ENCODE measurements around the gene KMT2B.
A peak's percentile ranks its signal among the peaks of the same experiment; 100 is the strongest.

KMT2B gene

GRCh38 chr19:35773020-35773806 lies 55.4 kb downstream of the KMT2B start:
- Histone ChIP-seq H3K36me3 (replicated peaks) (peaks cover under 1% of the 10 kb centered on the region; the same call in 1 of the 2 replicates), H3K27me3 (ENCODE audit: low read depth) (no peaks in the 10 kb centered on the region), H3K9me3 (no peaks in the 10 kb centered on the region), H3K4me1 (peaks cover 9% of the 10 kb centered on the region; the same call in 1 of the 2 replicates), H3K4me3 (no peak overlapping the region)
- in situ Hi-C loops (cut with MboI; ENCODE audit: low sequenced_read_pairs): no loop called here
- DNase-seq (ENCODE audit: low spot score in 2 of 2): no peak

GRCh38 chr19:35774274-35775045 lies 56.7 kb downstream of the KMT2B start:
- Histone ChIP-seq H3K4me1 (peaks cover 9% of the 10 kb centered on the region; the same call in 1 of the 2 replicates), H3K27me3 (ENCODE audit: low read depth) (no peaks in the 10 kb centered on the region), H3K36me3 (replicated peaks) (no peaks in the 10 kb centered on the region), H3K4me3 (peak overlapping the region; percentile 13), H3K9me3 (no peaks in the 10 kb centered on the region)
- in situ Hi-C loops (cut with MboI; ENCODE audit: low sequenced_read_pairs): no loop called here
- DNase-seq (ENCODE audit: low spot score in 2 of 2): peak in 1 of 2 experiments; percentile 35

DNA sequence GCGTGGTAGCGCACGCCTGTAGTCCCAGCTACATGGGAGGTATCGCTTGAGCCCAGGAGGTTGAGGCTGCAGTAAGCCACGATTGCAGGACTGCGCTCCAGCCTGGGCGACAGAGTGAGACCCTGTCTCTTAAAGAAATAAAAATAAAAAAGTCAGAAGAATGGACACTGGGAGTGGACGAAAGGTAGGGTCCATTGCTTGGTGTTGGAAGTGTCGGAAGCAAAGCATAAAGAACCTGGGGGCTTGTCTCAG lies 57.2 kb downstream of the KMT2B start:
- Histone ChIP-seq H3K4me3 (peak overlapping the region; percentile 13), H3K9me3 (no peaks in the 10 kb centered on the region), H3K36me3 (replicated peaks) (no peaks in the 10 kb centered on the region), H3K4me1 (peaks cover 9% of the 10 kb centered on the region; the same call in 1 of the 2 replicates), H3K27me3 (ENCODE audit: low read depth) (no peaks in the 10 kb centered on the region)
- in situ Hi-C loops (cut with MboI; ENCODE audit: low sequenced_read_pairs): no loop called here
- DNase-seq (ENCODE audit: low spot score in 2 of 2): no peak

- DNase-seq (ENCODE audit: low spot score in 2 of 2): peak; percentile 97 to 100
- peak within 1 kb of the TSS; percentile 51 for H3K4me3 ChIP-seq
- H3K27me3 ChIP-seq (ENCODE audit: low read depth): no peaks in the 10 kb centered on the region
- peaks cover 9% of the 10 kb centered on the region; the same call in 1 of the 2 replicates for H3K4me1 ChIP-seq
- in situ Hi-C loops (cut with MboI; ENCODE audit: low sequenced_read_pairs): no loop called here
- no peaks in the 10 kb centered on the region for H3K36me3 ChIP-seq (replicated peaks)
- no peaks in the 10 kb centered on the region for H3K9me3 ChIP-seq
These were observed 57.7 kb downstream of the KMT2B start, which contains the start of gene ARHGAP33 for GRCh38 chr19:35775298-35776101. ARHGAP33 (plus strand) TSS chr19:35775564; CDS start chr19:35775659, 95 bp downstream.

DNA sequence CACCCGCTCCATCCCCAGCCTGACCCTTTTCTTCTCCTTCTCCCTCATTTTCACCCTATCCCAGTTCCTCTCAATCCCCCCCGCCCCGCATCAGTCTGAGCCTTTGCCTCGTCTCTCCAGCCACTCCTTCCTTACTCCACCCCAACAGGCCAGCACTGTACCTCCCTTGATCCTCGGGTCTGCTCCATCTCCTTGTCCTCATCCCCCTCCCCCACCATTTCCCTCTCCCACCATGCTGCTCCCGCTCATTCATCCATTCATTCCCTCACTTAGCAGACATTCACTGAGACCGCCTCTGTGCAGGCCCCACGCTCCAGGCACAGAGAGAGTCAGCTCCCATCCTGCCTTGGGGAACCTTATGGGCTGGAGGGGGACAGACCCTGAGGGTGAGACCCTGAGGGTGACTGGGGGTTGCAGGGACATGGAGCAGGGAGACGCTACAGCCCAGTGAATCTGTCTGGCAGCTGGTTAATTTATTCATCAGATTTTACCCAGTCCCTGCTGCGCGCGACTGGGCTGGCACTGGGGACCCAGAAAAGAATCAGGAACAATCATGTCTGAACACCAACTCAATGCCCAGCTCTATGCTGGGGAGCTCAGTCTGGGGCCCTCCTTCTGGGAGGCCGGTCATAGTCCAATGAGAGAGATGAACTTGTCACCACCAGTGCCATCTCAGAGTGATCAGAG lies 58.4 kb downstream of the KMT2B start:
- DNase-seq (ENCODE audit: low spot score in 2 of 2): peak in 1 of 2 experiments; percentile 39
- in situ Hi-C loops (cut with MboI; ENCODE audit: low sequenced_read_pairs): no loop called here
- peak overlapping the region; percentile 51 for H3K4me3 ChIP-seq

DNA sequence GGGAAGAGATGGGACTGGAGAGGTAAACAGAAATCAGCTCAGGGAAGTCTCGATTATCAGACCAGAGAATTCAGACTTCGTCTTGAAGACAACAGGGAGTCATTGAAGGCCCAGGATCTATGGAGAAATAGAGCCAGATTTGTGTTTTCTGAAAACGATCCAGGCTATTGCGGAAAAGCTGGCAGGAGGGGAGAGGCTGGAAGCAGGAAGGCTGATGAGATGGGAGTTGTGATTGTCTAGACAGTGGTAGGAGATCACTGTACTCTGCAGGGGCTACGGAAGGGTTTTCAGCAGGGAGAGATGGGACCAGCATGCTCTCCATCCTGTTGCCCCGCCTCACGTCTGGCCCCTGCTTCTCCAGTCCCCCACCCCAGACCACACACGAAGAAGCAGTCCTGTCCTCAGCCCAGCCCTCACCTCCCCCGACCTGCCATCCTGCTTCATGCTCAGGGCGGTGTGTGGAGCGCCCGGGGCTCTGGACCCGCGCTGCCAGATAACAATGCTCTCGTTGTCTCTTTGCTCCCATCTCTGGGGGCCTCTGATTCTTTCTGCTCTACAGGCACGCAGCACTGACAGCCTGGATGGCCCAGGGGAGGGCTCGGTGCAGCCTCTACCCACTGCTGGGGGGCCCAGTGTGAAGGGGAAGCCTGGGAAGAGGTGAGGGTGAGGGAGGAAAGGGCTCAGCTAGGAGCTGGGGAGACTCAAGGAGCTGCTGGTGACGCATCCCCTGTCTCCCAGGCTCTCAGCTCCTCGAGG lies 59.5 kb downstream of the KMT2B start:
- Histone ChIP-seq H3K27me3 (ENCODE audit: low read depth) (no peaks in the 10 kb centered on the region), H3K36me3 (replicated peaks) (no peaks in the 10 kb centered on the region), H3K9me3 (no peaks in the 10 kb centered on the region), H3K4me1 (peaks cover 9% of the 10 kb centered on the region; the same call in 1 of the 2 replicates), H3K4me3 (no peak overlapping the region)
- no peak for DNase-seq (ENCODE audit: low spot score in 2 of 2)
- in situ Hi-C loops (cut with MboI; ENCODE audit: low sequenced_read_pairs): no loop called here

More for the DNA sequence above, 58.4 kb downstream of the KMT2B start:
- H3K4me1 ChIP-seq: peaks cover 9% of the 10 kb centered on the region; the same call in 1 of the 2 replicates
- H3K27me3 ChIP-seq (ENCODE audit: low read depth): no peaks in the 10 kb centered on the region
- H3K36me3 ChIP-seq (replicated peaks): no peaks in the 10 kb centered on the region
- no peaks in the 10 kb centered on the region for H3K9me3 ChIP-seq

- in situ Hi-C loops (cut with MboI; ENCODE audit: low sequenced_read_pairs): no loop called here
- H3K4me1 ChIP-seq: peaks cover 9% of the 10 kb centered on the region; the same call in 1 of the 2 replicates
- H3K36me3 ChIP-seq (replicated peaks): no peaks in the 10 kb centered on the region
- H3K9me3 ChIP-seq: no peaks in the 10 kb centered on the region
- DNase-seq (ENCODE audit: low spot score in 2 of 2): no peak
- no peaks in the 10 kb centered on the region for H3K27me3 ChIP-seq (ENCODE audit: low read depth)
- no peak overlapping the region for H3K4me3 ChIP-seq
These were observed 60.2 kb downstream of the KMT2B start for GRCh38 chr19:35777961-35778360.

- no peak for DNase-seq (ENCODE audit: low spot score in 2 of 2)
- H3K4me1 ChIP-seq: peaks cover 9% of the 10 kb centered on the region; the same call in 1 of the 2 replicates
- in situ Hi-C loops (cut with MboI; ENCODE audit: low sequenced_read_pairs): no loop called here
- H3K9me3 ChIP-seq: no peaks in the 10 kb centered on the region
- H3K36me3 ChIP-seq (replicated peaks): no peaks in the 10 kb centered on the region
- no peaks in the 10 kb centered on the region for H3K27me3 ChIP-seq (ENCODE audit: low read depth)
- no peak overlapping the region for H3K4me3 ChIP-seq
These were observed 61.2 kb downstream of the KMT2B start for GRCh38 chr19:35779033-35779432.

GRCh38 chr19:35780058-35780457 lies 62.3 kb downstream of the KMT2B start:
- Histone ChIP-seq H3K36me3 (replicated peaks) (no peaks in the 10 kb centered on the region), H3K27me3 (ENCODE audit: low read depth) (no peaks in the 10 kb centered on the region), H3K4me3 (no peak overlapping the region), H3K4me1 (peaks cover 6% of the 10 kb centered on the region; the same call in 1 of the 2 replicates), H3K9me3 (no peaks in the 10 kb centered on the region)
- in situ Hi-C loops (cut with MboI; ENCODE audit: low sequenced_read_pairs): no loop called here
- DNase-seq (ENCODE audit: low spot score in 2 of 2): no peak

GRCh38 chr19:35780717-35781116 lies 62.9 kb downstream of the KMT2B start:
- H3K9me3 ChIP-seq: no peaks in the 10 kb centered on the region
- H3K27me3 ChIP-seq (ENCODE audit: low read depth): no peaks in the 10 kb centered on the region
- H3K4me1 ChIP-seq: peaks cover 6% of the 10 kb centered on the region; the same call in 1 of the 2 replicates
- DNase-seq (ENCODE audit: low spot score in 2 of 2): no peak
- in situ Hi-C loops (cut with MboI; ENCODE audit: low sequenced_read_pairs): no loop called here
- H3K36me3 ChIP-seq (replicated peaks): no peaks in the 10 kb centered on the region
- no peak overlapping the region for H3K4me3 ChIP-seq

DNA sequence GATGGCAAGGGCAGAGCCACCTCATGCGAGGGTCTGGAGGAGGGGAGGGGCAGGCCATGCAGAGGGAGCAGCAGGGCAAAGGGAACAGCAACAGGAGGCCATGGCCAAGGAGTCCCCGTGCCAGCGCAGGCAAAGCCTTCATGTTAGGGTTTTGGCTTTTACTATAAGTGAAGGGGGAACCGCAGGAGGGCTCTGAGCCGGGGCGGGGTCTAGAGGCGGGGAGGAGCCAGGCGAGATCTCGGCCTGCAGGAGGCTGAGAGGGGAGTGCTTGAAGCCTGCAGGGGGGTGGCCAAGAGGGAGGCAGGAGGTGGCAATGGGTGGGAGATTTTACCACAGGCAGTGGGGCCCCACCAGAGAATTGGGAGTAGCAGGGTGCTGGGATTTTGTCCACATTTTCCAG lies 63.8 kb downstream of the KMT2B start:
- no peak for DNase-seq (ENCODE audit: low spot score in 2 of 2)
- no peaks in the 10 kb centered on the region for H3K36me3 ChIP-seq (replicated peaks)
- H3K9me3 ChIP-seq: no peaks in the 10 kb centered on the region
- H3K27me3 ChIP-seq (ENCODE audit: low read depth): no peaks in the 10 kb centered on the region
- H3K4me1 ChIP-seq: peaks cover under 1% of the 10 kb centered on the region; the same call in 1 of the 2 replicates
- in situ Hi-C loops (cut with MboI; ENCODE audit: low sequenced_read_pairs): no loop called here
- H3K4me3 ChIP-seq: no peak overlapping the region

GRCh38 chr19:35782589-35782988 lies 64.8 kb downstream of the KMT2B start:
- Histone ChIP-seq H3K36me3 (replicated peaks) (no peaks in the 10 kb centered on the region), H3K4me3 (no peak overlapping the region), H3K4me1 (no peaks in the 10 kb centered on the region), H3K9me3 (no peaks in the 10 kb centered on the region), H3K27me3 (ENCODE audit: low read depth) (no peaks in the 10 kb centered on the region)
- in situ Hi-C loops (cut with MboI; ENCODE audit: low sequenced_read_pairs): no loop called here
- DNase-seq (ENCODE audit: low spot score in 2 of 2): no peak
